Sigmoid colon (tissue), 4 donors: ENCODE measurements around the gene CACNB2.

Experiments used
- CTCF ChIP-seq, 4 experiments: fragments of 450-650 bp in 3 of 4; fragments of 200-600 bp in 1 of 4; IDR thresholded peaks; one replicate each; pipeline ENCODE4 v1.5.1; 2016 to 2019; ENCODE audit warnings: antibody characterized with exemption in 4 of 4, mild to moderate bottlenecking in 3 of 4, moderate library complexity in 2 of 4
- POLR2A ChIP-seq, 2 donors: fragments of 450-650 bp; IDR thresholded peaks; one replicate each; pipeline ENCODE4 v1.6.1; 2016; ENCODE audit warnings: antibody characterized with exemption in 2 of 2, mild to moderate bottlenecking in 2 of 2, moderate library complexity in 2 of 2
- POLR2AphosphoS5 ChIP-seq, 4 donors: sonication (generic); formaldehyde crosslinking; IDR thresholded peaks; one replicate each; pipeline ENCODE4 v1.6.1; 2017; ENCODE audit warnings: antibody characterized with exemption in 4 of 4

DNA sequence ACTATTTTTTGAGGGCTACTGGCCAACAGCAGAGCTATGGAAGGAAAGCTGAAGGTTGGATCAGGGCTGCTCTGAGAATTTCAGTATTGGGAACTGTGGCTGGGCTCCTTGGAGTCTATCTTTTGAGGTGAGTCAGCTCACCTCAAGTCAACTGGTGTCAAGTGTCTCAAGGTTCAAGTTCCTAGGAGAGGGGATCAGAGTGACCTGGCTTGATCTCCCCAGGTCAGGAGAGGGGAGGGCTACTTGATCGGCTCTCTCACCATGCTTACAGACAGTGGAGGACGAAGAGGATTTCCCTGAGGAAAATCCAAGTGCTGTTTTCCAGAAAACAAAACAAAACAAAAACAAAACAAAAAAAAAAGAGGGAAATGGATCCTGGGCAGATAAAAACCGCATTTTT, 132.8 kb downstream of the CACNB2 start:
- TF ChIP-seq CTCF (IDR thresholded peaks at IDR 0.05) (no peak), POLR2A (IDR thresholded peaks at IDR 0.05) (no peak), POLR2AphosphoS5 (IDR thresholded peaks at IDR 0.05) (no peak)
